NCI-H1417 treated with DMSO at 0.1 percent for 48 hours (cell line): ENCODE data around the gene SLC24A2.

ENCODE experiments used
- DNase-seq: peaks from one replicate; lab custom pipeline; 2025; lab: John Stamatoyannopoulos, UW

SLC24A2 gene

GRCh38 chr9:19757745-19758144, 31.1 kb downstream of the SLC24A2 start:
- DNase-seq, result no peak

GRCh38 chr9:19754921-19755320, 33.9 kb downstream of the SLC24A2 start:
- DNase-seq, result no peak

GRCh38 chr9:19748278-19749126, 40.3 kb downstream of the SLC24A2 start:
- DNase-seq, result no peak

- DNase-seq, result no peak
Observed at GRCh38 chr9:19746223-19746622, 42.6 kb downstream of the SLC24A2 start.

DNA sequence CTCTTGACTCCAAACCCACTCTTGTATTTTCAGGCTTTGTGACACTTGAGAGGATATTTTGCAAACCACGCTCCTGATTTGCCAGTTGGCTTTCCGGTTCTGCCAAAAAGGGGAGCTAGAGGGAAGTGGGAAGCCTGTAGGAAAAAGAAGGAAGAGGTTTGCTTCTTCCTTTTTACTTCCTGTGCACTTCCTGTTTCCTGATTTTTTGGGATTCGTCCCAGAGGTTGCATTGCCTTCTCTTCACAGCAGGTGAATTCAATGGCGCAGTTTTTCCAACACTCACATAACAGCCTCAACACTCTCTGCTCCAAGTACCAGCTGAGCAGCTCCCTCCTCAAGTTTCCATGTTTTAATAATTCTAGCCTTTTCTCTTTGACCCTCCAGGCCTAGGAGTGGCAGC, 47.7 kb downstream of the SLC24A2 start:
- DNase-seq, result no peak
